Peyer's patch (tissue), 4 donors: ENCODE measurements around the gene FRMD7.
"Not testable (repeated sequence)": the region's sequence is repeated elsewhere in the genome, so short reads cannot be mapped to it uniquely, and the experiment has no call there.

Experiments
- POLR2A ChIP-seq, 2 donors: fragments of 450-650 bp; IDR thresholded peaks; one replicate each; pipeline ENCODE4 v1.5.1; 2017; ENCODE audit warnings: antibody characterized with exemption in 2 of 2, mild to moderate bottlenecking in 2 of 2, moderate library complexity in 2 of 2
- TF ChIP-seq, protein P1 (sequence below), 6 experiments: fragments of 450-650 bp in 4 of 6; fragments of 200-600 bp in 2 of 6; sonication (generic) in 1 of 6; IDR thresholded peaks; one replicate each; pipeline ENCODE4 v1.5.1; 2017 to 2019; ENCODE audit warnings: antibody characterized with exemption in 6 of 6, mild to moderate bottlenecking in 3 of 6, moderate library complexity in 1 of 6

DNA sequence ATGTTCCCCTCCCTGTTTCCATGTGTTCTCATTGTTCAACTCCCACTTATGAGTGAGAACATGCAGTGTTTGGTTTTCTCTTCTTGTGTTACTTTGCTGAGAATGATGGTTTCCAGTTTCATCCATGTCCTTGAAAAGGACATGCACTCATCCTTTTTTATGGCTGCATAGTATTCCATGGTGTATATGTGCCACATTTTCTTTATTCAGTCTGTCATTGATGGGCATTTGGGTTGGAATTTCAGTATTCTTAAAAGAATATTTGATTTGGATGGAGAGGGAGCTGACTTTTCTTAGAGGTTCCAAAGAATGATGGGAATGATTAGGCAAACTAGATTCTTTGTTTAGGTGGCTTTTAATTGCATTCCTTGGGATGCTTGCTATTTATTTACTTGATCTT lies 76.0 kb downstream of the FRMD7 start:
- TF ChIP-seq, protein P1, sequence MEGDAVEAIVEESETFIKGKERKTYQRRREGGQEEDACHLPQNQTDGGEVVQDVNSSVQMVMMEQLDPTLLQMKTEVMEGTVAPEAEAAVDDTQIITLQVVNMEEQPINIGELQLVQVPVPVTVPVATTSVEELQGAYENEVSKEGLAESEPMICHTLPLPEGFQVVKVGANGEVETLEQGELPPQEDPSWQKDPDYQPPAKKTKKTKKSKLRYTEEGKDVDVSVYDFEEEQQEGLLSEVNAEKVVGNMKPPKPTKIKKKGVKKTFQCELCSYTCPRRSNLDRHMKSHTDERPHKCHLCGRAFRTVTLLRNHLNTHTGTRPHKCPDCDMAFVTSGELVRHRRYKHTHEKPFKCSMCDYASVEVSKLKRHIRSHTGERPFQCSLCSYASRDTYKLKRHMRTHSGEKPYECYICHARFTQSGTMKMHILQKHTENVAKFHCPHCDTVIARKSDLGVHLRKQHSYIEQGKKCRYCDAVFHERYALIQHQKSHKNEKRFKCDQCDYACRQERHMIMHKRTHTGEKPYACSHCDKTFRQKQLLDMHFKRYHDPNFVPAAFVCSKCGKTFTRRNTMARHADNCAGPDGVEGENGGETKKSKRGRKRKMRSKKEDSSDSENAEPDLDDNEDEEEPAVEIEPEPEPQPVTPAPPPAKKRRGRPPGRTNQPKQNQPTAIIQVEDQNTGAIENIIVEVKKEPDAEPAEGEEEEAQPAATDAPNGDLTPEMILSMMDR (IDR thresholded peaks at IDR 0.05): not testable (repeated sequence)
- not testable (repeated sequence) for TF ChIP-seq POLR2A (IDR thresholded peaks at IDR 0.05)
